Muscle of arm (tissue), 14 donors: Measurements from ENCODE around the gene MRGPRF. TPM values are rescaled to one million over a fixed set of nuclear protein-coding genes. Genes with fewer than 3 reads are reported as not detected.
A peak's percentile ranks its signal among the peaks of the same experiment; 100 is the strongest.

Source experiments
- DNase-seq: peaks from one replicate; pipeline ENCODE4 v3.0.0-alpha.2; 2013
- long read RNA-seq, 11 donors: transcript quantifications; one replicate each; lab custom pipeline, GENCODE V29; 2026
- polyA plus RNA-seq, 12 donors: library from polyadenylated mRNA; unstranded; fragments of 120-200 nt; gene quantifications; one replicate each; pipeline ENCODE4 v1.2.1, GENCODE V29; 2013; ENCODE audit not compliant: insufficient read length in 12 of 12

Gene MRGPRF, protein sequence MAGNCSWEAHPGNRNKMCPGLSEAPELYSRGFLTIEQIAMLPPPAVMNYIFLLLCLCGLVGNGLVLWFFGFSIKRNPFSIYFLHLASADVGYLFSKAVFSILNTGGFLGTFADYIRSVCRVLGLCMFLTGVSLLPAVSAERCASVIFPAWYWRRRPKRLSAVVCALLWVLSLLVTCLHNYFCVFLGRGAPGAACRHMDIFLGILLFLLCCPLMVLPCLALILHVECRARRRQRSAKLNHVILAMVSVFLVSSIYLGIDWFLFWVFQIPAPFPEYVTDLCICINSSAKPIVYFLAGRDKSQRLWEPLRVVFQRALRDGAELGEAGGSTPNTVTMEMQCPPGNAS
- polyA plus RNA-seq, result 10 to 100 TPM in 11 of 12 donors, not detected in 1; 13.5 to 26.1 (median 19.1) TPM
- long read RNA-seq, donor 1, transcript MRGPRF-201 (3 exons, 2,295 nt), result major isoform, 21 of 22 reads
- long read RNA-seq, donor 1, partial matches to known transcripts, result 0 of 22 reads
- long read RNA-seq, donor 1, other reads (novel, unspliced or antisense), result 0 of 22 reads
- long read RNA-seq, donor 2, transcript MRGPRF-201 (3 exons, 2,295 nt), result major isoform, 13 of 13 reads
- long read RNA-seq, donor 2, partial matches to known transcripts, result 0 of 13 reads
- long read RNA-seq, donor 2, other reads (novel, unspliced or antisense), result 0 of 13 reads
- long read RNA-seq, donor 3, partial matches to known transcripts, result 0 of 2 reads
- long read RNA-seq, donor 3, other reads (novel, unspliced or antisense), result 0 of 2 reads
- long read RNA-seq, donor 4, partial matches to known transcripts, result 0 of 4 reads
- long read RNA-seq, donor 4, other reads (novel, unspliced or antisense), result 0 of 4 reads
- long read RNA-seq, donor 5, result 0 reads
- long read RNA-seq, donor 6, transcript MRGPRF-201 (3 exons, 2,295 nt), result major isoform, 6 of 6 reads
- long read RNA-seq, donor 6, partial matches to known transcripts, result 0 of 6 reads
- long read RNA-seq, donor 6, other reads (novel, unspliced or antisense), result 0 of 6 reads
- long read RNA-seq, donor 7, transcript MRGPRF-201 (3 exons, 2,295 nt), result major isoform, 6 of 6 reads
- long read RNA-seq, donor 7, partial matches to known transcripts, result 0 of 6 reads
- long read RNA-seq, donor 7, other reads (novel, unspliced or antisense), result 0 of 6 reads
- long read RNA-seq, donor 8, transcript MRGPRF-201 (3 exons, 2,295 nt), result major isoform, 8 of 8 reads
- long read RNA-seq, donor 8, partial matches to known transcripts, result 0 of 8 reads
- long read RNA-seq, donor 8, other reads (novel, unspliced or antisense), result 0 of 8 reads
- long read RNA-seq, donor 9, transcript MRGPRF-201 (3 exons, 2,295 nt), result major isoform, 5 of 6 reads
- long read RNA-seq, donor 9, partial matches to known transcripts, result 0 of 6 reads
- long read RNA-seq, donor 9, other reads (novel, unspliced or antisense), result 0 of 6 reads
- long read RNA-seq, donor 10, transcript MRGPRF-201 (3 exons, 2,295 nt), result major isoform, 9 of 9 reads
- long read RNA-seq, donor 10, partial matches to known transcripts, result 0 of 9 reads
- long read RNA-seq, donor 10, other reads (novel, unspliced or antisense), result 0 of 9 reads
- long read RNA-seq, donor 11, transcript MRGPRF-201 (3 exons, 2,295 nt), result major isoform, 6 of 9 reads
- long read RNA-seq, donor 11, partial matches to known transcripts, result 0 of 9 reads
- long read RNA-seq, donor 11, other reads (novel, unspliced or antisense), result 0 of 9 reads

GRCh38 chr11:69013009-69013951 lies at the start of gene MRGPRF:
Gene MRGPRF, minus strand, starts transcription at chr11:69013246. Its CDS starts 3,345 bp downstream, at chr11:69009901.
- peak; percentile 95 for DNase-seq

DNA sequence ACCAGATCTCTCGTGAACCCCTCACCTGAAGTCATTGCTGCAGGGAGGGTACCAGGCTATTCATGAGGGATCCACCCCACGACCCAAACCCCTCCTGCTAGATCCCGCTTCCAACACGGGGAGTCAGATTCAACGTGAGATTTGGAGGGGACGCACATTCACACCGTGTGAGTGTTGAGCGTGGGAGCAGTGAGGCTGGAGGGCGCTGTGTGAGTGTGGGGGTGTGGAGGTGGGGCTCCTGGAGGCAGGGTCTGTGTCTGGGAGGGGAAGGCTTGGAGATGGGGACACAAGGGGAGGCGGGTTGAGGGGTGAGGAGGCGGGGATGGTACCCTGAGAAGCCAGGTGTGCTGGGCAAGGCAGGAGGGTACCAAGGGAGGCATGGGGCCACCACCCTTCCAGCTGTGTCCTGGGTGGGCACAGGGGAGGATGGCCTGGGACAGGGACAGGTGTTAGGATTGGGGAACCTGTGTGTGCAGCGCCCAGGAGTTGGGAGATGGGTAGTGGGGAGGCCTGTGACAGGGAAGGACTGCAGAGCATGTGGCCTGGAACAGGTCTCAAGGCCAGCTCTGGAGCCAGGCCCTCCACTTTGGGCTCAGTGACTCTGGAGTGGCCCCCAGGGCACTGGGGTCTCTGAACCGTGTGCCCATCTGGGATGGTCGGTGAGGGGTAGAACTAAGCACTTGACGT lies 49.3 kb upstream of the MRGPRF start:
- no peak for DNase-seq

DNA sequence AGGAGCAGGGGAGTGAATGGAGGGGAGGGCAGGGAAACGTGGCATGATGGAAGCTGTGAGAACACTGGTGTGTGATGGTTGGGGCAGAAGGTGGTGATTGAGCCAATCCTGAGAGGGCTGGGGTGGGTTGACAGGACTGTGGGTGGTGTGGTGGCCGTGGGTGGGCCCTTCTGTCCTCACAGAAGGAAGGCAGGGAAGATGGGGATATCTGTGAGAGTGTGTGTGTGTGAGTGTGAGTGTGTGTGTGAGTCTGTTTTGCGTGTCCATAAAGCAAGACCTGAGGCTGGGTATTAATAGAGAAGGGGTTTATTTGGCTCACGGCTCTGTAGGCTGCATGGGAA lies 48.6 kb upstream of the MRGPRF start:
- DNase-seq, result no peak

- no peak for DNase-seq
Observed at GRCh38 chr11:69060806-69061712, 48.0 kb upstream of the MRGPRF start.

DNA sequence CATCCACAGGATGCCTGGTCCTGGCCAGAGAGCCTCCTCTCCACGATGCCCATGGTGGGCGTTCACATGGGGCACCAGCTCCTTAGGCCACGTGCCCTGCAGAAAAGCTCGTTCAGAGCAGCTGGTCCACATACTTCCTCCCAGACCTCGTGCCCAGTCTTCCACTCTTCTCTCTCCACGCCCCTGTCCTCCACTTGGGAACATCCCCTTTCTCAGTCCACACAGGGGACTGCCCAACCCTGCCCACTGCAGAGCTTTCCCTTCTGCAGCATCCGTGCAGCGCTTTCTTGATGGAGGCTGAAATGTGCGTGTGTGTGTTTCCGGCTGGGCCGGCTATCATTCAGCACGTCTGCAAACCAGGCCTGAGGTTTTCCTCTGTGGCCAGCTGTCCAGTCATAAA lies 46.9 kb upstream of the MRGPRF start:
- DNase-seq, result no peak

DNA sequence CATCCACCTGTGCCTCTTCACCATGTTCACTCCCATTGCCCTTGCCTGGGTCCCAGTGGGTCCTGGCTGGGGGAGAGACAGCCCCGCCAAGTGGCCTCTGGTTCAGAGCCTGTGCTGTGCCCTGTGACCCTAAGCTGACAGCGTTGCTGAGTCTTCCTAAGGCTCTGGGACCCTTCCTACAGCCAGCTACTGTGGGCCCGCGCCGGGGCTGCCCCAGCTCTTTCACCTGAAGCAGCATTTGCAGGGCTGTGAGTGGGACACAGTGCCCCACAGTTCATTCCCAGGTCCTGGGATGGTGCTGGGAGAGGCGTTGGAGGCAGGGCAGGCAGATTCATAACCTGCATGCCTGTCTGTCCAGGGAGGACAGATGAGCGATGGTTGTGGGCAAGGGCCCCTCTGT lies 46.4 kb upstream of the MRGPRF start:
- DNase-seq, result no peak

DNA sequence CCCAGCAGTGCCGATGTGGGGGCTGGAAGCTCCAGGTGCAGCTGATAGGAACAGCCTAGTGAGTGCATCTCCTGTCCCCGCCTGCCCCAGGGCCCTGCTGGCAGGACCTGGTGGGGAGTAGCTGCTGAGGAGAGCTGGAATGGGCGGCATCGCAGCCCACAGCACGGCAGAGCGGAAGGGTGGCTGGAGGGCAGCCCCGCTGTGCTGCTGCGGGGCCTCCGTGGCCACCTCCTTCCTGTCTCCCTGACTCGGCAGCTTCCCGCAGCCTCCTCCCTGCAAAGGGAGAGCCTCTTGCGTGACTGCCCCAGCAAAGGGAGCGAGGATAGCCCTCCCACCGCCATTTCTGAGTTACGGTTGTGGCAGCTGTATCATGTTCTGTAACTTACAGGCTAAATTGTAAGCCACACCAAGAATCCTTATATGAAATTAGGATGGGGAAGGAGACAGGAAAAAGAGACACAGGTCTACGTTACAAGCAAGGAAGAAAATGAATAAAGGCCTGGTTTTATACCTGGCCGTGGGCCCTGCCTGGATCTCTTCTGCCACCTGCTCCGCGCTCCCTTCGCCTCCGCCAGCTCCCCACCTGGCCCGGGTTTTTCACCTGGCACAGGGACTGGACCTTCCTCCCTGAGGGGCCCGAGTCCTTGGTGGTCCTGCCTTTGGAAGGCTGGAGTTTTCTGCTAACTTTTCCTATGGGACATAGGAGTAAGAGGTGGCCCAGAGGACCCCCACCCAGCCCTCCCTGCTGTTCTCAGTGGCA lies 45.6 kb upstream of the MRGPRF start:
- DNase-seq, result no peak

DNA sequence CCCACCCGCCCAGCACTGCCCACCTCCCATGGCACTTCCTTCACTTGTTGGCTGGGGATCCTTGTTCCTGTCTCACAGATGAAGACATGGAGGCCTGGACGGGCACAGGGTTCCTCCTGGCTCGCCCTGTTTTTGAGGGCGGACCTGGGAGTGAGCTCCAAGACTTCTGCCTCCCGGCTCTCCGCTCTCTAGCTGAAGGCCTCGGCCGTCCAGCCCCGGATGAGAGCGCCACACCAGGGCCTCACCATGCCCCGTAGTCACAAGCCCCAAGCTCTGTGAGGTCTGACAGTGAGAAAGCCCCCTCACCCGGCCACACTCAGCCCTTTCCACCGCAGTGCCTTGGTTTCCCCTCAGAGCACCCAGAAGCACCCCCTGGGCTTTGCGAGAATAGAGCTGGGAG lies 44.8 kb upstream of the MRGPRF start:
- no peak for DNase-seq

GRCh38 chr11:69057236-69057635 lies 44.2 kb upstream of the MRGPRF start:
- no peak for DNase-seq

DNA sequence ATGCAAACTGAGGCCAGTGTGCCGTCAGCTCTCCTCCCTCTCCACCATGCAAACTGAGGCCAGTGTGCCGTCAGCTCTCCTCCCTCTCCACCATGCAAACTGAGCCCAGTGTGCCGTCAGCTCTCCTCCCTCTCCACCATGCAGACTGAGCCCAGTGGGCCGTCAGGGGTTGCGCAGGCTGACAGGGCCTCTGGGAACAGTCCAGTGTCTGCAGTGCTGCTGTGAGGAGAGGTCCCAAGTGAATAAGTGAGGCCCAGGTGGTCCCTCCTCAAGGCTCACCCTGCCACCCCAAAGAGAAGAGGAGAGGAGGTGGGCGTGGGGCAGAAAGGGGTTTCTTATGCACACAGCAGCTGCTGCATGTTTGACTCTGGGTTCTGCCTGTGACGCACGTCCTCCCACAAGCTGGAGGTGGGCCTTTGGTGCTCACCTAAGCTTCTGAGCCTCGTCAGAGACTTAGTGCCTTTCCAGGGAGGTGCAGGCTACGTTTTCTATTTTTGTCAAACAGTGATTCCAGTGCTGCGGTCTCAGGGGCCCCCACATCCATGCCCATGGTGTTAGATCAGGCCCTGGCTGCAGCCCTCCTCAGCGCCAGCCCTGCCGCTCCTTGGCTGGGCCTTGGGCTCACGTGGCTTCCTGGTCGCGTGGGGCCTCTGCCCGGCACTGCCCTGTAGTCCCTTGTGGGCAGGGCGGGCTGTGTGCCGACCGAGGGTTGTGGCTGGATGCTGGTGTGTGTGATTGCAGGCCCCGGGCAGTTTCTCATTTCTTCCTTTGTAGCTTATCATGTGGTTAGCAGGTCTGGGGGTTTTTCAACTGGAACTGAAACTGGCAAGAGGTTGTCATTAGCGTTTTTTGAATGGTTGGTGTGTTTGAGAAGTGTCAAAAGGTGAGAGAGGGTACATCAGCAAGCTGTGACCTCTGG lies 42.8 kb upstream of the MRGPRF start:
- DNase-seq, result no peak

- DNase-seq, result no peak
Observed at GRCh38 chr11:69055212-69055586, 42.2 kb upstream of the MRGPRF start.

DNA sequence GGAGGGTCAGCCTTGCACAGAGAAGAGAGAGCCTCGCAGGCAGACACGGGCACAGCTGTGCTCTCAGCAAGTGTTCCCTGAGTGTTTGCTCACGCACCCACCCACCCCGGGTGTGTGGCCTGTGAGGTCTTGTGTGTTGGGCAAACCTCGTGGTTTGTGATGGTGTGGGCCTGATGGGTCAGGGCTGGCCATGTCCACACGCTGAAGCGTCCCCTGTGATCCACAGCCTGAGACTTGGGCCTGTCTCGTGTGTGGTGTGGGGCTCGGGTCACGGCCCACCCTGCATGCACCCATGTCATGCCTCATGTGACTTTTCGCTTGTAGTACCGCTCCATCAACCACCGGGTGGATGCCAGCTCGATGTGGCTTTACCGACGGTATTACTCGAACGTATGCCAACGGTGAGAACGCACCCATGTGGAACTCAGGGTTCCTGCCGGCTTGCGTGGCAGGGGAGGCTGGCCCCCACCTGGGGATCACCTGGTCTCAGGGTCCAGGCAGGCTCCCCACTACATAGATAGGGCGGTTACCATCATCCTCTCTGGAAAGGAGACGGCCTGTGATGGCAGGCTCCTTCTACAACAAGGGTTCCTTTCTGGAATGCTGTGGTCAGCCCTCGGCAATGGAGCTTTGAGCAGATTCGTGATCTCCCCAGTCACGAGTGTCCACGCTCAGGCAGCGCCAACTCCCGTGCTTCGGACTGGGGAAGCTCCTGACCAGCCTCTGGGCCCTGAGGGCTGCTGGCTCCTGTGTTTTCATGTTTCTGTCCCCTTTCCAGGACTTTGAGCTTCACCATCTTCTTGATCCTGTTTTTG lies 41.6 kb upstream of the MRGPRF start:
- DNase-seq, result no peak

DNA sequence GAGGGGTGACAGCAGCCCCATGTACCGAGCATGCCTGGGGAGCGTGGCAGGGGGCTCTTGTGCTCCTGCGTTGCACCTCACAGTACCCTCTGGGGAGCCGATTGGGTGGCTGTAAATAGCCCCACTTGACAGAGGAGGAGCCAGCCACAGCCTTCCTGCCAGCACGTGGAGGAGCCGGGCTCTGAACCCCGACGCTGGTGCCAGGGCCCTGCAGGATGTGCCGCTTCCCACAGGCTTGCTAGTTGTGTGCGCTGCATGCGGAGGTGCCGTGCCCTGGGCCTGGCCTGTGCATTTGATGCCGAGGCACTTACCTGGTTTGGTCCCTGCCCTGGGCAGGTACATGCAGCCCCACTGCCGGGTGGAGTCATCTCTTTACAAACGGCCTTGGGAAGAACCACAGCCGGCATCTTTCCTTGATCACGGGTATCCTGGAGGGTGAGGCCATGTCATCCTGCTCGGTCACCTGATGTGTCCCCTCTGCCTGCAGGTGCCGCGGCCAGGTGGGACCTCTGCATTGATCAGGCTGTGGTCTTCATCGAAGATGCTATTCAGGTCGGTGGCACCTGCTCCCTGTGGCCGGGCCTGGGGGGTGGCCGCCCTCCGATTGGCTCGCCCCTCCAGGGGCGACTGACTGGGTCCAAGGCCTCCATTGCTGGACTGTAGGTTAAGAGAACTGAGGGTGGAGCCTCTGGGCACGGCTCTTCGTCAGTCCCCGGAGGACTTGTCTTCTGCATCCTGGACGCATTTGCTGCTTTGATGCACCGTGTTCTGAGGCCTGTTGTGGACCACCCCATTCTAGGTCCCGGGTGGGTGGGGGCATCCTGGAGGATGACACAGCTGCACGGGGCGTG lies 40.7 kb upstream of the MRGPRF start:
- no peak for DNase-seq

GRCh38 chr11:69053169-69053477 lies 40.1 kb upstream of the MRGPRF start:
- DNase-seq, result no peak
